Esophagus (tissue), 2 donors: ENCODE data around the gene CMC1. TPM values are rescaled to one million over a fixed set of nuclear protein-coding genes. Genes with fewer than 3 reads are reported as not detected.

Experiments
- H3K27ac ChIP-seq, 2 donors: one replicate each; pipeline ENCODE4 v1.5.1; 2013; ENCODE audit warnings: low read depth in 2 of 2, mild to moderate bottlenecking in 2 of 2, inconsistent platforms in 1 of 2, low read length in 1 of 2, moderate library complexity in 1 of 2
- H3K27me3 ChIP-seq, 2 donors: one replicate each; pipeline ENCODE4 v1.6.1; 2013; ENCODE audit warnings: low read length in 2 of 2, control low read depth in 1 of 2, mild to moderate bottlenecking in 1 of 2; ENCODE audit not compliant: insufficient read depth in 2 of 2, control insufficient read depth in 1 of 2
- H3K36me3 ChIP-seq, 2 donors: one replicate each; pipeline ENCODE4 v1.6.1; 2013; ENCODE audit warnings: low read length in 1 of 2; ENCODE audit not compliant: control insufficient read depth in 2 of 2, insufficient read depth in 2 of 2
- H3K4me1 ChIP-seq, 2 donors: one replicate each; pipeline ENCODE4 v1.6.1; 2013; ENCODE audit warnings: low read length in 1 of 2; ENCODE audit not compliant: control insufficient read depth in 2 of 2, insufficient read depth in 2 of 2
- H3K4me3 ChIP-seq, 2 donors: one replicate each; pipeline ENCODE4 v1.5.1; 2013; ENCODE audit warnings: low read length in 2 of 2, mild to moderate bottlenecking in 2 of 2, low read depth in 1 of 2, moderate library complexity in 1 of 2
- H3K9me3 ChIP-seq, 2 donors: one replicate each; pipeline ENCODE4 v1.6.1; 2013; ENCODE audit warnings: mild to moderate bottlenecking in 2 of 2, low read depth in 1 of 2, low read length in 1 of 2, moderate library complexity in 1 of 2; ENCODE audit not compliant: control insufficient read depth in 2 of 2, insufficient read depth in 1 of 2
- WGBS, 2 donors: extraction: QIAGEN DNeasy Blood & Tissue Kit; methylation state at CpG; one replicate each; pipeline ENCODE4 v1.1.7; 2013; 5-methylcytosine and 5-hydroxymethylcytosine counted together
- polyA plus RNA-seq, 2 donors: library from polyadenylated mRNA; stranded (reverse); fragments of 200-250 nt; gene quantifications; one replicate each; pipeline ENCODE4 v1.2.3, GENCODE V29; 2013
- donor health status: healthy with polysubstance abuse.
- donor health status: Bipolar disorder and iron deficiency.

The CMC1 gene
- polyA plus RNA-seq, 2 donors, result 20.8 to 21.9 TPM

- Histone ChIP-seq H3K27ac (no peak overlapping the region), H3K36me3 (no peaks in the 10 kb centered on the region), H3K27me3 (no peaks in the 10 kb centered on the region), H3K4me3 (no peak overlapping the region), H3K4me1 (no peaks in the 10 kb centered on the region), H3K9me3 (no peaks in the 10 kb centered on the region)
Observed at GRCh38 chr3:28291577-28291976, 50.2 kb downstream of the CMC1 start.

GRCh38 chr3:28292622-28293021, 51.2 kb downstream of the CMC1 start:
- Histone ChIP-seq H3K36me3 (no peaks in the 10 kb centered on the region), H3K4me3 (no peak overlapping the region), H3K4me1 (no peaks in the 10 kb centered on the region), H3K9me3 (no peaks in the 10 kb centered on the region), H3K27ac (no peak overlapping the region), H3K27me3 (no peaks in the 10 kb centered on the region)
- WGBS, 2 donors, result 89 to 90% methylated on average over 4 of the region's 4 CpGs

- no peaks in the 10 kb centered on the region for H3K27me3 ChIP-seq
- no peak overlapping the region for H3K27ac ChIP-seq
- no peaks in the 10 kb centered on the region for H3K4me1 ChIP-seq
- no peak overlapping the region for H3K4me3 ChIP-seq
- H3K36me3 ChIP-seq, result no peaks in the 10 kb centered on the region
- WGBS, 2 donors, result 88 to 90% methylated on average over 7 of the region's 7 CpGs
- H3K9me3 ChIP-seq, result no peaks in the 10 kb centered on the region
Observed at GRCh38 chr3:28294667-28295413, 53.4 kb downstream of the CMC1 start.

- no peaks in the 10 kb centered on the region for H3K36me3 ChIP-seq
- H3K4me3 ChIP-seq, result no peak overlapping the region
- H3K27me3 ChIP-seq, result no peaks in the 10 kb centered on the region
- no peaks in the 10 kb centered on the region for H3K9me3 ChIP-seq
- H3K4me1 ChIP-seq, result no peaks in the 10 kb centered on the region
- H3K27ac ChIP-seq, result no peak overlapping the region
Observed at GRCh38 chr3:28295898-28296490, 54.6 kb downstream of the CMC1 start.

GRCh38 chr3:28299705-28300104, 58.3 kb downstream of the CMC1 start:
- Histone ChIP-seq H3K4me1 (no peaks in the 10 kb centered on the region), H3K4me3 (no peak overlapping the region), H3K27ac (no peak overlapping the region), H3K36me3 (no peaks in the 10 kb centered on the region), H3K27me3 (no peaks in the 10 kb centered on the region), H3K9me3 (no peaks in the 10 kb centered on the region)
- WGBS, 2 donors, result 91 to 93% methylated on average over 1 of the region's 1 CpG

DNA sequence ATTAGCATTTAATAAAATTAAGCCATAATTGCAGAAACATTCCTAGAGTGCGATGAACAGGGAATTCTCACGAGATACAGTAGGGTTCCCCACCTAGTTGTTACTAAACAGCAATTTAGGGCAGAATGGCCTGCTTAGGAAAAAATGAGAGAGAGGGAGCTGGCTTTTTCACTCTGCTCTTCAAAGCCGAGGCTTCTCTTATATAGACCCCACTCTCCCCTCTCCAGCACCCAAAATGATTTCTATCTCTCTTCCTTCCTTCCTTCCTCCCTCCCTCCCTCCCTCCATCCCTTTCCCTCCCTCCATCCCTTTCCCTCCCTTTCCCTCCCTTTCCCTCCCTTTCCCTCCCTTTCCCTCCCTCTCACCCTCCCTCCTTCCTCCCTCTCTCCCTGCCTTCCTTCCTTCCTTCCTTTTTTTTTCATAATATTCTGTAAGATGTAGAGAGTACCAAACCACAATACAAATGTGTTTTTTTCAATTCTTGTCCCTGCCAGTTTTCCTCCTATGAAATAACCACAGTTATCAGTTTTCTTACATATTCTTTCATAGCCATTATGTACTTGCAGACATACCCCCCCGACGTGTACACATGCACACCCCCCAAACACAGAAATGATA, 59.0 kb downstream of the CMC1 start:
- 90 to 93% methylated on average over 5 of the region's 5 CpGs for WGBS, 2 donors
- no peaks in the 10 kb centered on the region for H3K27me3 ChIP-seq

DNA sequence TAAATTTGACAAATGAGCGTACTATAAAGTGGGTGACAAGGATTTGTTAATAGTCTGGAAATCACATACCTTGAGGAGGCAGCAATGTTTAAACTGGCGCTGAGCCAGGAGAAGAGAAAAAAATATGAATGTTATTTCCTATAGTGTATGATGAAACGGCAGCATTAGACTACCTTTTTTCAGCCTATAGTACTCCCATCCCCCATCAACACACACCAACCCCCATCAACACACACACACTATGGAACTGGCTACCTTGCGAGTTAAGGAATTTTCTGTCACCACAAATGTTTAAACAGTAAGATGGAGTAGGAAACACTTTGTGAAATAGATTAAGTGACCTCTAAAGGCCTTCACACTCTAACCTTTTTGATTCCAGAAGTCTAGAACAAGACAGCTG, 60.3 kb downstream of the CMC1 start:
- no peak overlapping the region for H3K27ac ChIP-seq
- WGBS, 2 donors, result 78 to 79% methylated on average over 4 of the region's 4 CpGs
- H3K4me1 ChIP-seq, result no peaks in the 10 kb centered on the region
- H3K9me3 ChIP-seq, result no peaks in the 10 kb centered on the region
- H3K36me3 ChIP-seq, result no peaks in the 10 kb centered on the region
- H3K4me3 ChIP-seq, result no peak overlapping the region
- H3K27me3 ChIP-seq, result no peaks in the 10 kb centered on the region

More for the DNA sequence above, 59.0 kb downstream of the CMC1 start:
- Histone ChIP-seq H3K27ac (no peak overlapping the region), H3K9me3 (no peaks in the 10 kb centered on the region), H3K4me1 (no peaks in the 10 kb centered on the region), H3K36me3 (no peaks in the 10 kb centered on the region), H3K4me3 (no peak overlapping the region)

DNA sequence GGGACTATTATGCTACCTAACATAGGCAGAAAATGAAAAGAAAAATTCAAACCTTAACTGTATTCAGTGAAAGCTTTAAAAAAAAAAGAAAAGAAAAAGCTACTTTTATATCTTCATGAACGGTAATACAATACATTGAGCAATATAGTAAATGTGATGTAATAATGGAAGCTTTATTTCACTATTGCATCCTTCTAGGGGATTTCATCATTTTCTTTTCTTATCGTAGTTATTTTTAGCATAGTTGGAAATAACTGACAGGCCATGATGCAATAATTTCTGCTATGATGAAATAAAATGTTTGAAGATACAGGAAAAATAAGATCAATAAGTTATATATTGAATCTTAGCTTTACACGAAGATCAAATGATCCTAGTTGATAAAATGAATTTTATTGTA, 66.8 kb downstream of the CMC1 start:
- 83 to 84% methylated on average over 3 of the region's 3 CpGs for WGBS, 2 donors
- H3K27me3 ChIP-seq, result no peaks in the 10 kb centered on the region
- H3K9me3 ChIP-seq, result no peaks in the 10 kb centered on the region
- H3K4me1 ChIP-seq, result no peaks in the 10 kb centered on the region
- H3K36me3 ChIP-seq, result no peaks in the 10 kb centered on the region
- H3K4me3 ChIP-seq, result no peak overlapping the region
- no peak overlapping the region for H3K27ac ChIP-seq

DNA sequence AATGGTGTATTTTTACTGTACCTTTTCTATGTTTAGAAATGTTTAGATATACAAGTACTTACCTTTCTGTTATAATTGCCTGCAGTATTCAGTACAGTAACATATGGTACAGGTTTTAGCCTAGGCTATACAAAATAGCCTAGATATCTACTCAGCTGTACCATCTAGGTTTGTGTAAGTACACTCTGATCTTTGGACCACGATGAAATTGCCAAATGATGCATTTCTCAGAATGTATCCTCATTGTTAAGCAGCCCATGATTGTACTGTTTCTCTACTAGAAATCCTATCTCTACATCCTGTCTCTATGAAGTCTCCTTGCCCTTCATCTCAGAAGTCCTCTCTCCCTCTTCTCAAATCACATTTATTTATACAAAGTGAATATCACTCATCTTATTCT, 74.3 kb downstream of the CMC1 start:
- Histone ChIP-seq H3K36me3 (peaks cover 0 to 3% of the 10 kb centered on the region in 2 donors), H3K4me3 (no peak overlapping the region), H3K27me3 (no peaks in the 10 kb centered on the region), H3K4me1 (no peaks in the 10 kb centered on the region), H3K9me3 (no peaks in the 10 kb centered on the region), H3K27ac (no peak overlapping the region)
- WGBS, 2 donors, result 79 to 92% methylated on average over 1 of the region's 1 CpG

DNA sequence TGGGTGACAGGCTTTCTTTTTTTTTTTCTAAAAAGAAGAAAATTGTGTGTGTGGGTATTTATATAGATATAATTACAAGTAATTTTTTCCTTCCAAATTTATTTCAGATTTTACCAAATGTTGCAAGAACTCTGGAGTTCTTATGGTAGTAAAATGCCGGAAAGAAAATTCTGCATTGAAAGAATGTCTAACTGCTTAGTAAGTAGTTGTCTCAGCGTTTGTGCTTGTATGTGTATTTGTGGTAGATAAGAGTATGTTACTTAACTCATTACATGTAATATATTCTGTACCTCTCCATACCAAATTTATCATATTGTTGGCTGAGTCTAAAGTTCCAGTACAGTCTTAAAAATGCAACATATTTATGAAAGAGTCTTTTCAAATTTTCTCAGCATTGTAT, 74.8 kb downstream of the CMC1 start:
- no peak overlapping the region for H3K27ac ChIP-seq
- no peaks in the 10 kb centered on the region for H3K4me1 ChIP-seq
- no peaks in the 10 kb centered on the region for H3K27me3 ChIP-seq
- WGBS, 2 donors, result 77 to 87% methylated on average over 2 of the region's 2 CpGs
- no peaks in the 10 kb centered on the region for H3K9me3 ChIP-seq
- H3K36me3 ChIP-seq, result peaks cover 0 to 3% of the 10 kb centered on the region in 2 donors
- H3K4me3 ChIP-seq, result no peak overlapping the region
